Measurements from ENCODE around the gene LIN52.
A peak's percentile ranks its signal among the peaks of the same experiment; 100 is the strongest.

LIN52 gene

DNA sequence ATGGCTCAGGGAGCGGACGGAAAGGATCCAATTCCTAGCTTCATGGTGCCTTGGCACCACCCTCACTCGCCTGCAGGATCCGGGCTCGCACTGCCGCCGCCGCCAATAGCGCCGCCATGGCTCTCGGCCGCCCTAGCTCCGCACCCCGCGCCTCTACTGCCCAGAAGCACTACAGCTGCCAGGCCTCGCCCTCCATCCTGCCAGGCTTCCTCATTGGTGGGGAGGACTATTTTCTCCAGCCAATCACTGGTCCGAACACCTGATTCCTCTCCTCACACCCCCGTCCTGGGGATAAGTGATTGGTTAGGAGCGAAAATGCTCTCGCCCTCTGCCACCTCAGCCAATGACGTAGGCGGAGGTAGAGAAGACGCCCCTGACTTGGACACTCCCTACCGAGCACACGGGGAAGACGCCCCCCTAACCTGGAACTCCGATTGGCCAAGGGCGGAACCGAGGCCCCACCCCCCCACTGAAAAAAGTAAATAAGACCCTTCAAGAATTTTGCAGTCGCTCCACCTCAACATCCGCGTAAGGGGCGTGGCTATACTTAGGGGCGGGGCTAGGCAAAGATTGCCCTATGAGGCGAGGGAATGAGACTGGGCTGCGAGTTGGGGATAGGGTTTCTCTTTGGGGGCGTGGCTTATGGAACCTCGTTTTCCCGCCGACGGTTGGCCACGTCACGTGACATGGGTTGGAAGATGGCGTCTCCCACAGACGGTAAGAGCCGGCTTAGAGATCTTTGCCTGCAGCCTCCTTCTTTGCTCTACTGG, at the start of gene LIN52, which contains the start of gene ALDH6A1:
Gene LIN52 (plus strand): TSS at position 680 of the 770 bp plus-strand sequence. CDS start 19 bp downstream, at position 699.
Gene ALDH6A1 (minus strand): TSS at position 177 of the 770 bp plus-strand sequence. CDS start 59 bp downstream, at position 118.
- peak; percentile 98 for DNase-seq

- DNase-seq = no peak
Measured at GRCh38 chr14:74035556-74035955, 49.2 kb upstream of the LIN52 start.

DNA sequence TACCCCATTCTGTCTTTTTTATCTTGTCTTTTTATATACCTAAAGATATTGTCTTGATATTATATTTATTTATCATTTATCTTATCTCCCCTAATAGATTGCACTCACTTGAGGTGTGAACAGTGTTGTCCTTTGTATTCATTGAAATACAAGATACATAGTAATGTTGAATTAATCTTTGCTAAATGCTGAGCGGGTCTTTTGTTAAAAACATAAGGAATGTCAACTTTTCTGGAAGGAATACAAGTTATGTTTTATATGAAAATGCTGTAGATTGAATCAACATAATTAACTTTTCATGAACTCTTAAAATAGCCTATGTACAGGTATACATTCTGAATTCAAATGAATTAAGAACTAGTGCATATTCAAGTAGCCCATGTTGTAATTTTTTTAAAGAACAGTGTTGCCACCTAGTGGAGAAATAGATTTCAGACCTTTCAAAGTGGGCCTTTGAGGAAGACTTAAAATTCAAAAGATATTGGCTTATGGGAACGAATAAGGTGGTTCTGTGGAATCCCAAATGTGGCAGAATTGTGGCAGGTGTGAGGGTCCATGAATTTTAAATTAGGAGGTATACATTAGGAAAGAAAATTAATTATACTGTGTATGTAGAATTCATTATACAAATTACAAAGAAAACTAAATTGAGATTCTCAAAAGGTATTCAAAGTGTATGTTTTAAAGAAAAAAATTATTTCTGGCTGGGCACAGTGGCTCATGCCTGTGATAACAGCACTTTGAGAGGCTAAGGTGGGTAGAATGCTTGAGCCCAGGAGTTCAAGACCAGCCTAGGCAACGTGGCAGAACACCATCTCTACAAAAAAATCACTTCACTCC, 46.5 kb upstream of the LIN52 start:
- DNase-seq = no peak

DNA sequence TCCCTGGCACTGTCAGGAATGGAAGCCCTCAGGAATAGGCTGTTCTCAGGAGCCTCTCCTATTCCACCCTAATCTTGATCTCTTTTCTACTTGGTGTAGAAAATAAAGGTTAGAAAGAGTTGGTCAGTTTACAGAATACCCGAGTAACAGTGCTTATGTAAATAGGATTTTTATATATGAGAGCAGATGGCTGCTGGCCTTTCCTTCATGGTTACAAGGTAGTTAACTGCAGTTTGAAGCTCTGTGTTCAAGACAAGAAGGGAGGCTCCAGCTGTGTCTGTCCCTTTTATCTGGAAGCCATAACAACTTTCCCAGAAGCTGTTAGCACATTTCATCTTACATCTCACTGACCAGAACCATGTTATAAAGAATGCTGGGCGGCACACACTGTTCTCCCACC, 42.5 kb upstream of the LIN52 start:
- DNase-seq = no peak

GRCh38 chr14:74045522-74045921, 39.2 kb upstream of the LIN52 start:
- no peak for DNase-seq

GRCh38 chr14:74048281-74048680, 36.5 kb upstream of the LIN52 start:
- no peak for DNase-seq

- no peak for DNase-seq
Measured at GRCh38 chr14:74049876-74050495, 34.8 kb upstream of the LIN52 start.

DNA sequence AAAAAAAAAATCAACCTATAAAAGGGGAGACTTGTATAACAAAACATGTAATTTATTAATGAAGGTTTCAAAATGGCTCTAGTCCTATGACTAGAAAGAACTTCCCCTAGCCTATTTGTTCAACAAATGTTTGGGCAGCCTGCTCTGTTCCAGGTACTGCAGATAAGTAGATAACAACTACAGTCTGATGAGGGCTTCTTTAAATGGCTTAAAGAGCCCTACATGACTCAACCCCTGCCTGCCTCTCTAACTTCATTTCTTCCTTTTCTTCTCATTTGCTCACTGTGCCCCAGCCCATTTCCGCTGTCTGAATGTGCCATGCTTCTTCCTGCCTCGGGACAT, 22.0 kb upstream of the LIN52 start:
- no peak for DNase-seq

- DNase-seq = no peak
Measured at GRCh38 chr14:74064426-74064825, 20.3 kb upstream of the LIN52 start.

DNA sequence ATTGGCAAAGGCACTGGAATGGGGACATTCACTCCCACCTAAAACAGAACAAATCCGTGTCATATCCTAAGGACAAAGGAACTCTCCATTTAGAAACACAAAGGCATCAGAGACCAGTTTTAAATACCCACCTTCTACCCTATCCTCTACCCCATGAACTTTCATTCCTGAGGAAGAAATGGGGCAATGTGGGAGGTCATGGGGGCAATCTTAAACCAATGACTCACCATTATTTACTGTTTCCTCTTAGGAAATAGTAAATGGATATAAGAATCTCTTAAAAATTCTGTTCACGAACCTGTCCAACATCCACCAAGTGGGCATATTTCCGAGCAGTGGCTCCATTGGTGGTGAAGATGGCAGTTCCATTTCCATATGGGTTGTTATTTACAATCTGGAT, 19.9 kb upstream of the LIN52 start:
- DNase-seq = no peak

DNA sequence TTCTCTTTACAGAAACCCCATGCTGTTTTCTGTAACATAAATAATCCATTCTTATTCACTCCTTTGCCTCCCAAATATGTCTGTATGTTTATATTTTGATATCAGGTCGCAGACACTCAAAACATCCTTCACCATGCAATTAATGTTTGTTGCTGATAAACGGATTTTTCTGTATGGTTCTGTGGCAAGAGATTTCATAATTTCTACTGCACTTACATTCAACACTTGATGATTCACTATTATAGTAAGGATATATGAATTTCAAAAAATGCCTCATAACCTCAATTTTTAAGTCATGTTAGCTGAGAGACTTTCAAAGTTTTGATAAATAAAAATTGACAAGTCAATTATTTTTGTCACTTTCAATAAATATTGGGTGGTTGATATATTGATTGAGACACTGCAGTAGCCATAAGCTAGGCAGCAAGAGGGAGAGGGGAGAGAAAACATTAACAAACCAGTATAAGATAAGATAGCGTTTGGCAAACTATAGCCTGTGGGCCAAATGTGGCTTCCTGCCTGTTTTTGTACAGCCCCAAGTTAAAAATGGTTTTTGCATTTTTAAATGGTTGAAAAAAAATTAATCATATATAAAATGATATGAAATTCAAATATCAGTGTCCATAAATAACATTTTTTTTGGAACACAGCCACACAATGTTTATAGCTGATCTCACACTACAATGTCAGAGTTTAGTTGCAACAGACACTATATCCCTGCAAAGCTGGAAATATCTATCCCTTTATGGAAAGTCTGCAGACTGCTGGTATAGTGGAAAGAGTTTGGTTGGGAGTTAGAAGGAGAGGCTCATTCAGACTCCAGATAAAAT, 18.8 kb upstream of the LIN52 start:
- no peak for DNase-seq

DNA sequence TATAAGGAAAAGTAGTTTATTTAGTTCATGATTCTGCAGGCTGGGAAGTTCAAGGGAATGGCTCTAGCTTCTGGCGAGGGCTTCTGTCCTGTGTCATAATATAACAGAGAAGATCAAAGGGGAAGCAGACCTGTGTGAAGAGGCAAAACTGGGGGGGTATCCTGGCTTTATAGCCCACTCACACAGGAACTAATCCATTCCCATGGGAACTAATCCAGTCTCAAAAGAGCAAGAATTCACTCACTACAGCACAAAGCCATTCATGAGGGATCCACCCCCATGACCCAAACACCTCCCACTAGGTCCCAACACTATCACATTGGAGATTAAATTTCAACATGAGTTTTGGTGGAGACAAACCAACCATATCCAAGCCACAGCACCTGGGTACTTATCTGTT, 7.4 kb upstream of the LIN52 start:
- DNase-seq = no peak

- no peak for DNase-seq
Measured at GRCh38 chr14:74080820-74081460, 3.8 kb upstream of the LIN52 start.

- DNase-seq = no peak
Measured at GRCh38 chr14:74081491-74081890, 3.3 kb upstream of the LIN52 start.

GRCh38 chr14:74083161-74083560, 1.6 kb upstream of the LIN52 start:
- no peak for DNase-seq

- no peak for DNase-seq
Measured at GRCh38 chr14:74083784-74084276, 926 bp upstream of the LIN52 start.

GRCh38 chr14:74085047-74085637, 386 bp downstream of the LIN52 start:
- DNase-seq = no peak

DNA sequence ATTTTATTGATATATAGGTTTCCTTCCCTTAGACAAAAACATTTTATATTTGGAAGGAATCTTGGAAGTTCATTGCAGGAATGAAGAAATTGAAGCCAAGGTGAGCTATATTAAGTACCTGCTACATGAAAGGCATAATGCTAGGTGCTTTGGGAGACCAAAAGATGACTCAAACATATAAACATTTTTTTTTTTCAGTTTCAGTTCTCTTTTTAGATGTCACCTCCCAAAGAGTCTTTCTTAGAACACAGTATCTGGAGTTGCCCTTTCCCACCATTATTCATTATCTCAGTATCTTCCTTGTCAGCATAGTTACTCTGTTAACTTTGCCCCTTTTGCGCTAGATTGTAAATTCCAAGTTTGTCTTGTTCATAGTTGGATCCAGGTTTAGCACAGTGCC, 1.1 kb downstream of the LIN52 start:
- no peak for DNase-seq

- no peak for DNase-seq
Measured at GRCh38 chr14:74089251-74090020, 4.7 kb downstream of the LIN52 start.

DNA sequence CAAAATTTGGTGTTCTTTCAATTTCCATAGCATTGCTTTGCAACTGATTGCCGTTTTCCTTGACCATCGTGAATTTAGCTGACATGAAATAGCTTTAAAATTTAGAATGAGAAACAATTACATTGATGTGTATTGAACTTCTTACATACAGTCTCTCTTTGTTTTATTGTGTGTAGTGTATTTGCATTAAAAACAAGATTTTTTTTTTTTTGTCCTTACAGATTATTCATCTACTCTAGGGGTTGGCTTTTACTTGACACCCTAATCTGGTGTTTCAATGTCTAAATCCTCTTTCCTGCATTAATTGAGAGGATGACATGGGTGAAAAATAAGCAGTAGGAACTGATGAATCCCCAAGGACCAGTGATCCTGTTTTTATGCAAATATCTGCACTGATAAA, 20.6 kb downstream of the LIN52 start:
- no peak for DNase-seq

DNA sequence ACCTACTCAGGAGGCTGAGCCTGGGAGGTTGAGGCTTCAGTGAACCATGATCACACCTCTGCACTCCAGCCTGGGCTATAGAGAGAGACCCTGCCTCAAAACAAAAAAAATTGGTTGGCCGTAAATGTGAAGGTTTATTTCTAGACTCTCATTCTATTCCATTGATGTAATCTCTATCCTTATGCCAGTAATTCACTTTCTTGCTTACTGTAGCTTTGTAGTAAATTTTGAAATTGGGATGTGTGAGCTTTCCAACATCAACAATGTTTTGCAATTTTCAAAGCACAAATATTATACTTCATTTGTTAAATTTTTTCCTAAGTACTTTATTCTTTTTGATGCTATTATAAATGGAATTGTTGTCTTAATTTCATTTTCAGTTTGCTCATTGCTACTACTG, 24.6 kb downstream of the LIN52 start:
- DNase-seq = no peak
